NOMO-1 treated with DMSO at 0.1 percent for 48 hours (cell line): Measurements from ENCODE around the gene EGFL8.
A peak's percentile ranks its signal among the peaks of the same experiment; 100 is the strongest.
"Not testable (repeated sequence)": the region's sequence is repeated elsewhere in the genome, so short reads cannot be mapped to it uniquely, and the experiment has no call there.

ENCODE experiments used
- DNase-seq: peaks from one replicate; lab custom pipeline; 2025; ENCODE audit not compliant: unreplicated experiment; lab: John Stamatoyannopoulos, UW

EGFL8 gene

GRCh38 chr6:32182555-32182981 lies 18.2 kb downstream of the EGFL8 start:
- DNase-seq: no peak

- DNase-seq: no peak
Observed at GRCh38 chr6:32183030-32183429, 18.6 kb downstream of the EGFL8 start.

- DNase-seq: no peak
Observed at GRCh38 chr6:32183483-32184083, 19.2 kb downstream of the EGFL8 start.

GRCh38 chr6:32184084-32184640 lies 19.8 kb downstream of the EGFL8 start, which contains the start of gene AGER:
Gene AGER, minus strand, starts transcription at chr6:32184253. Its CDS starts 31 bp downstream, at chr6:32184222.
- no peak for DNase-seq

GRCh38 chr6:32185681-32186131 lies 21.3 kb downstream of the EGFL8 start:
- peak; percentile 52 for DNase-seq

GRCh38 chr6:32186151-32186840 lies 21.9 kb downstream of the EGFL8 start:
- DNase-seq: not testable (repeated sequence)

- no peak for DNase-seq
Observed at GRCh38 chr6:32187009-32187709, 22.8 kb downstream of the EGFL8 start.

GRCh38 chr6:32187725-32188380 lies 23.5 kb downstream of the EGFL8 start:
- DNase-seq: not testable (repeated sequence)

GRCh38 chr6:32188381-32189068 lies 24.1 kb downstream of the EGFL8 start:
- no peak for DNase-seq

- no peak for DNase-seq
Observed at GRCh38 chr6:32189069-32189741, 24.8 kb downstream of the EGFL8 start.

- DNase-seq: no peak
Observed at GRCh38 chr6:32189742-32190053, 25.3 kb downstream of the EGFL8 start.

- peak; percentile 95 for DNase-seq
Observed at GRCh38 chr6:32190054-32190851, 25.9 kb downstream of the EGFL8 start, which contains the start of gene PBX2. Gene PBX2, minus strand, starts transcription at chr6:32190202. Its CDS starts 287 bp downstream, at chr6:32189915.

- DNase-seq: no peak
Observed at GRCh38 chr6:32190911-32191677, 26.7 kb downstream of the EGFL8 start.

GRCh38 chr6:32191696-32192607 lies 27.6 kb downstream of the EGFL8 start:
- no peak for DNase-seq

GRCh38 chr6:32192608-32193039 lies 28.2 kb downstream of the EGFL8 start, which contains the start of gene GPSM3:
Gene GPSM3, minus strand, starts transcription at chr6:32192643. Its CDS starts 130 bp downstream, at chr6:32192513.
- DNase-seq: peak; percentile 75

GRCh38 chr6:32193096-32193495 lies 28.7 kb downstream of the EGFL8 start:
- not testable (repeated sequence) for DNase-seq

GRCh38 chr6:32194388-32194787 lies 30.0 kb downstream of the EGFL8 start:
- no peak for DNase-seq
